Stimulated activated CD8-positive, alpha-beta memory T cell treated with anti-CD3 and anti-CD28 coated beads, Interleukin-15, amount 100 ng/mL, for 4 hours (primary cell): ENCODE results near the gene SND1.
A peak's percentile ranks its signal among the peaks of the same experiment; 100 is the strongest.

Experiments used
- DNase-seq, 2 donors: peaks; one replicate each; pipeline ENCODE4 v3.0.0-alpha.2; 2020; ENCODE audit warnings: low read depth in 2 of 2

SND1 gene

DNA sequence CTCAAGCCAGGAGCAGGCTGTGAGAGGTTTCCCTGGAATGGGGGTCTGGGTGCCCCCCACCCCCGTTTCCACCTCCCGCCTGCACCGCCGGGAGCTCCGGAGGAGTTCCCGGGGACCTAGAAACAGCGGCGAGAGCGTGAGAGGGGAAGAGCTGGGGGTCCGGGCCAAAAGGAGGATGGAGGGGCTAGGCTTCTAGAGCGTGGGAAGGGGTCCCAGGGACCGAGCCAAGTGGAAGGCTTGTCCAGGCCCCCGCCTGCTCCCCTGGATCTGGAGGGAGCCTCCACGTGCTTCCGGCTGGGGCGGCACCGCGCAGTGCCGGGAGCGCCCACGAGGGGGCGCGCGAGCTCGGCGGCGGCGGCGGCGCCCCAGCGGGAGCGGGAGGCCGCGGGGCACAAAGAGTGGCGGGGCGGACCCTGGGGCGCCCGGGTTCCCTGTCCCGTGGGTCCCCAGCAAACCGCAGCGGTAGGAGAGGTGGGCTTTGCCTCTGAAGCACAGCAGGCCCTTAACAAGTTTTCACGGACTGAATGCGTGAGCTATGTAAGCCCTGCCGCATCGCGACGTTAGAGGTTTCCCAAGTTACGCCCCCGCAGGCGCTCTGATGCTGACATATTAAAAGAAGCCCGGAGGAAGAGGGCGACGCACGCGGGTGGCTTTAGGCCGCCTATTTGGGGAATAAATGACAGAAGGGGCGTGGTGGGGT, 483.7 kb downstream of the SND1 start:
- DNase-seq: peak; percentile 28 to 48

DNA sequence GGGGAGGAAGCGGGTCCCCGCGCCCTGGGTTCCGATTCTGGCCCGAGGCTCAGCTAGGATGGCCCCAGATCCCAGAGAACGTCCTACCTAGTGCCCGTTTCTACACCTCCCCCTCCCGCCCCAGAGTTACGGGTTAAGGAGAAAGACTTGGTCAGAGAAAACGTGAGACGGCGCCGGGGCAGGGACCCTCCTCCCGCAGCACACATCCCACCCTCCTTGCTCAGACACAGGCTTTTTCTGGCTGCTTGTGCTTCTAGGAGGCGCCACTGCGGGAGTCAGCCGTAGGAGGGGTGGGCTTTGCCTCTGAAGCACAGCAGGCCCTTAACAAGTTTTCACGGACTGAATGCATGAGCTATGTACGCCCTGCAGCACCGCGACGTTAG, 484.2 kb downstream of the SND1 start:
- DNase-seq: no peak

DNA sequence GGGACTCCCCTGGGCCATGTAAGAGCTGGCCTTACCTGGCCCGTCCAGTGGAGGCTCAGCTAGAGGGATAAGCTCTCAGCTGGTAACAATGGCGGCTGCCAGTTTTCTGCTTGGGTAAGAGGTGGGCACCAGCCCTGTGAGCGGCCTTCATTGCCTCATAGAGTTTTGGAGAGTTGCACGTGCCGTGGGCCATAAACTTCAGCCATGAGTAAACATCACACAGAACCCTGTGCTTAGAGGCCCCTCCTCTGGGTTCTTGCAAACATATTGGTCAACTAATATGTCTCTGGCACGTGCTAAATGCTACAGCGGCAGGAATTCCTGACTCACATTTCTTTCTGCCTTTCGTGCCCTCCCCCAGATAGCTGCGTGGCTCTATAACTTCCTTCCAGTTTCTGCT, 485.2 kb downstream of the SND1 start:
- no peak for DNase-seq

DNA sequence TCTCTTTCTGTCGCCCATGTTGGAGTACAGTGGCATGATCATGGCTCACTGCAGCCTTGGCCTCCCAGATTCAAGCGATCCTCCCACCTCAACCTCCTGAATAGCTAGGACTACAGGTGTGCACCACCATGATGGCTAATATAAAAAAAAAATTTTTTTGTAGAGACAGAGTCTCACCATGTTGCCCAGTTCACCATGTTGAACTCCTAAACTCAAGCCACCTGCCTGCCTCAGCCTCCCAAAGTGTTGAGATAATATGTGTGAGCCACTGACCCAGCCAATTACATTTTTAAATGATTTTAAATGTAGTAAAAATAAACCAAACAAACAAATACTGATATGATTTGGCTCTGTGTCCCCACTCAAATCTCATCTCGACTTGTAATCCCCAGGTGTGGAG, 487.4 kb downstream of the SND1 start:
- DNase-seq: no peak

DNA sequence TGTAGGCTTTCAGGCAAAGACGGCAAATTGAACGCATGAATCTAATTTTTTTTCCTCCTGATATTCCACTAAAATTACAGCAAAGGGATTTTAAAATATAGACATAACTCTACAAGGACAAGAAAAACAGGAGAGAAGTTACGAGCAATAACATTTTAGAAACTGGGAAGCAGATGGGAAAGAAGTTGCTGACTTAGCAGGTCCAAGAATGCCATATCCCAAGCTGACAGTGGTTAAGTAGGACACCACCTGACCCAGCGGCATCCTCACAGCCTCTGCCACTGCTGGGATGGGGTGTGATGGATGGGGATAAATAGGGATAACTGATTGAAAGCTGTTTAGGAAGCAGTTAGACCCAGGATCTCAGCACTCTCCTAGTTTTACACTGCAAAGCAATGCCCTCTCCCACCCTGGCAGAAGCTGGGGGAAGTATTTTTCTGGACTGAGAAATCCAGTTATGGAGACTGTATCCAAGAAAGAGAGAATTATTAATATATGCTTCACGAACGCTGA, 489.7 kb downstream of the SND1 start:
- no peak for DNase-seq
